SU-DHL-6 (cell line): ENCODE measurements around the gene CEP85.

Source experiments
- CTCF ChIP-seq: fragments of 200-600 bp; sonication (generic); IDR thresholded peaks from one replicate; pipeline ENCODE4 v1.5.1; 2017; ENCODE audit warnings: antibody characterized with exemption, mild to moderate bottlenecking, low read length, moderate library complexity; ENCODE audit not compliant: insufficient read depth, poor library complexity, severe bottlenecking
- EZH2phosphoT487 ChIP-seq: fragments of 200-600 bp; sonication (generic), shearing (Covaris generic); conservative IDR thresholded peaks from 2 replicates; pipeline ENCODE4 v1.6.1; 2018; ENCODE audit warnings: mild to moderate bottlenecking, antibody characterized with exemption, low read length, moderate library complexity, mixed read lengths

GRCh38 chr1:26263212-26263611, 29.2 kb downstream of the CEP85 start:
- TF ChIP-seq CTCF, result no peak
- no peak for TF ChIP-seq EZH2phosphoT487
